Upper lobe of left lung (tissue), 6 donors: ENCODE measurements around the gene HIF1AN. TPM values are rescaled to one million over a fixed set of nuclear protein-coding genes. Genes with fewer than 3 reads are reported as not detected.
A peak's percentile ranks its signal among the peaks of the same experiment; 100 is the strongest.
"Not testable (repeated sequence)": the region's sequence is repeated elsewhere in the genome, so short reads cannot be mapped to it uniquely, and the experiment has no call there.

Source experiments
- ATAC-seq, 2 donors: fragments of 200-7000 bp; cut with Tn5 transposase; one replicate each; pipeline ENCODE4 v1.9.1; 2022; ENCODE audit warnings: mild to moderate bottlenecking in 2 of 2, moderate library complexity in 2 of 2; ENCODE audit not compliant: low FRiP score in 2 of 2
- DNase-seq, 2 donors: peaks; one replicate each; pipeline ENCODE4 v3.0.0-alpha.2; 2019 to 2020
- H3K27ac ChIP-seq, 4 donors: fragments of 200-600 bp; sonication (generic); one replicate each; pipeline ENCODE4 v1.5.1; 2016 to 2019
- H3K27me3 ChIP-seq, 4 donors: fragments of 200-600 bp; sonication (generic); one replicate each; pipeline ENCODE4 v1.5.1; 2017 to 2019
- H3K36me3 ChIP-seq, 4 donors: fragments of 200-600 bp; sonication (generic); one replicate each; pipeline ENCODE4 v1.5.1; 2016 to 2019
- H3K4me1 ChIP-seq, 4 donors: fragments of 200-600 bp; sonication (generic); one replicate each; pipeline ENCODE4 v1.5.1; 2018 to 2019
- H3K4me3 ChIP-seq, 4 donors: fragments of 200-600 bp; sonication (generic); one replicate each; pipeline ENCODE4 v1.5.1; 2017 to 2019; ENCODE audit warnings: mild to moderate bottlenecking in 2 of 4, moderate library complexity in 1 of 4
- H3K9me3 ChIP-seq, 4 donors: fragments of 200-600 bp; sonication (generic); one replicate each; pipeline ENCODE4 v1.5.1; 2018 to 2019
- CTCF ChIP-seq, 6 experiments: fragments of 450-650 bp in 4 of 6; fragments of 200-600 bp in 2 of 6; sonication (generic) in 2 of 6; IDR thresholded peaks; one replicate each; pipeline ENCODE4 v1.5.1; 2016 to 2019; ENCODE audit warnings: antibody characterized with exemption in 6 of 6
- EP300 ChIP-seq, 4 donors: sonication (generic); formaldehyde crosslinking; IDR thresholded peaks; one replicate each; pipeline ENCODE4 v1.5.1; 2017; ENCODE audit warnings: antibody characterized with exemption in 4 of 4, control low read depth in 2 of 4
- POLR2A ChIP-seq, 4 donors: fragments of 450-650 bp; IDR thresholded peaks; one replicate each; pipeline ENCODE4 v1.5.1; 2016 to 2017; ENCODE audit warnings: antibody characterized with exemption in 4 of 4, mild to moderate bottlenecking in 2 of 4
- POLR2AphosphoS5 ChIP-seq, 2 donors: sonication (generic); formaldehyde crosslinking; IDR thresholded peaks; one replicate each; pipeline ENCODE4 v1.5.1; 2017; ENCODE audit warnings: antibody characterized with exemption in 2 of 2
- WGBS, 2 donors: methylation state at CpG; one replicate each; pipeline ENCODE4 v1.1.5; 2017 to 2018; 5-methylcytosine and 5-hydroxymethylcytosine counted together
- total RNA-seq, 6 donors: library from RNA; depleted of rRNA in 4 of 6; stranded (reverse); fragments of >200 nt in 4 of 6; gene quantifications; one replicate each; pipeline versions ENCODE4 v1.1.0 to v1.2.1, GENCODE V29; 2016 to 2021
- donor health status: DM: no; HTN: no; CAD: no; lungs with moderate emphysema.
- donor health status: DM: no; HTN: yes; CAD: no; lungs with severe emphysema.

The HIF1AN gene
- total RNA-seq, 6 donors from 2014 or later, result 7.2 to 34.6 (median 18.4) TPM

DNA sequence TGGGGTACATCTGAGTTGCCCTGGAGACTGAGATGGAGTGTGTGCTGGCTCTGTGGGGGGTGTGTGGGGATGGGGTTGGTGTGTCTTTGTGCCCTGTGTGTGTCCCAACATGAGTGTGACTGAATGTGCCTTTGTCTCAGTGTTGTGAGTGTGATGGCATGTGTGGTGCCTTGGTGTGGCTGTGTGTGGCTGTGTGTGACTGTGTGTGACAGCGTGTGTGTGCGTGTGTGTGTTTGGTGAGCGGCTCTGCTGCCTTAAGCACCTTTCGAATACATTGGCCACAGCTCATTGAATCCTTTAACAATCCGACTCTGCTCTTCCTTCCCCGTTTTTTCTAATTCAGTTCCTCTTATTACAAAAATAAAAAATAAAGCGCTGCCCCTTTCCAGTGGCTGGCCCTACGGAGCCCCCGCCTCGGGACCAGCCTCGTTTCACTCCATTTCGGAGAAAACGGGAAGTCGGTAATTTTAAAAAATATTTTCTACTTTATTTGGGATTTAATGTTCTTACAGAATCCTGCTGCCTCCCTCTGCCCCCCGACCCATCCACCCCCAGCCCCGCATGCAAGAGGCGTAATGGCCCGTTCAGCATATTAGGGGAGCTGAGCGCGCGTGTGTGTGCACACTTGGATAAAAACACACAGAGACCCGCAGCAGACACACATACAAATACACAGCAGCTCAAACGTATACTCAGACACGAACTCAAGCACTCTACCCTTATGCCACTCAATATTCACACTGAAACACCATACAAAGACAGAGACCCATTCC, 35.5 kb downstream of the HIF1AN start:
- peak in 1 of 2 donors; percentile 34 for DNase-seq
- 79 to 82% methylated on average over 24 of the region's 24 CpGs for WGBS, 2 donors
- H3K27me3 ChIP-seq, result peaks cover 0 to 19% (median 4%) of the 10 kb centered on the region in 4 donors

DNA sequence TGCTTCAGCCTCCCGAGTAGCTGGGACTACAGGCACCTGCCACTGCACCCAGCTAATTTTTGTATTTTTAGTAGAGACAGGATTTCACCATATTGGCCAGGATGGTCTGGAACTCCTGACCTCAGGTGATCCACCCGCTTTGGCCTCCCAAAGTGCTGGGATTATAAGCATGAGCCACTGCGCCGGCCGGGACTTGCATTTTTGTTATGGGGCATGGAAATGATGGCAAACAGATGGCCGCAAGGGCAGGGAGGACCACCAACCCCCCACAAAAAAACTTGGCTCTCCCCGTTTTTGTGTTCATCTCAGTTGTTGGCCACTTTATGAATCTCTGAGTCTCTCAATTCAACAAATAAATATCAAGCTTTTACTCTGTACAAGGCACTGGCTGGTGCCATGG, 39.4 kb downstream of the HIF1AN start:
- H3K27me3 ChIP-seq, DNase-seq, H3K9me3 ChIP-seq, H3K36me3 ChIP-seq, H3K4me1 ChIP-seq, H3K4me3 ChIP-seq, H3K27ac ChIP-seq, ATAC-seq: not testable (repeated sequence)
- 78 to 82% methylated on average over 7 of the region's 7 CpGs for WGBS, 2 donors

More for the DNA sequence above, 35.5 kb downstream of the HIF1AN start:
- H3K27ac ChIP-seq, result no peak overlapping the region
- no peak overlapping the region for H3K4me3 ChIP-seq
- H3K9me3 ChIP-seq, result no peaks in the 10 kb centered on the region
- ATAC-seq, result no peak
- H3K36me3 ChIP-seq, result no peaks in the 10 kb centered on the region
- TF ChIP-seq CTCF (IDR thresholded peaks at IDR 0.05) (no peak), POLR2A (IDR thresholded peaks at IDR 0.05) (no peak), EP300 (IDR thresholded peaks at IDR 0.05) (no peak), POLR2AphosphoS5 (IDR thresholded peaks at IDR 0.05) (no peak)
- H3K4me1 ChIP-seq, result no peaks in the 10 kb centered on the region

DNA sequence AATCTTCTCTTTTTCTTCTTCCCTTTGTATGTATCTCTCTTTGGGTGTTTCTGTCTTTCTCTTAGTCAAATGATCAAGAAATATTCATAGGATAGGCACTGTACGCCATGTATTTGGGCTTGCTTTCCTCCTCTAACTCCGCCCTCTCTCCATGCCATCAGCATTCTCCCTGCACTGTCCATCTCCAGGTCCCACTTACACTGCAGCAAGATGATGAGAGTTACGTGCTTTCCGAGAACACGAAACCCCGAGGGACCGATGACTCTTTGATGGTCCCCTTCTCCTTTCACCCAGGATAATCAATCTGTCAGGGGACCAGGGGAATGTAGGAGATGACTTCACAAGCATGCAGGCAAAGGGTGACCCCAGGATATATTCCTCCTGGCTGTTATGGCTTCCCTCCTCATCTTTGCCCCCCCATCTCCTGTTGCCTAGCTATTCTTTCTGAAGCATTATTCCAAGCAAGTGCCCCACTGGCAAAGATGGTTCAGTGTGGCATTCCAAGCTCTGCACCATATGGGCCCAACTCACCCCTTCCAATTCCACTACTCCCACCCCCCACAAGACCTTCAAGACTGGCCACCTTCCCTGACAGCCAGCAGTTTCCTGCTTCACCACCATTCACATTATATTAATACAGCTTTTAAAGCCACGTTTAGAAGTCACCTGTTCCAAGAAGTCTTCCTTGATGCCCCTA, 40.0 kb downstream of the HIF1AN start:
- DNase-seq, result no peak
- no peaks in the 10 kb centered on the region for H3K9me3 ChIP-seq
- H3K27me3 ChIP-seq, result no peaks in the 10 kb centered on the region
- no peaks in the 10 kb centered on the region for H3K4me1 ChIP-seq
- no peak for TF ChIP-seq EP300 (IDR thresholded peaks at IDR 0.05)
- no peak for TF ChIP-seq CTCF (IDR thresholded peaks at IDR 0.05)
- no peak for TF ChIP-seq POLR2A (IDR thresholded peaks at IDR 0.05)
- TF ChIP-seq POLR2AphosphoS5 (IDR thresholded peaks at IDR 0.05), result no peak
- no peak overlapping the region for H3K4me3 ChIP-seq
- H3K27ac ChIP-seq, result no peak overlapping the region
- 75 to 81% methylated on average over 8 of the region's 8 CpGs for WGBS, 2 donors
- no peaks in the 10 kb centered on the region for H3K36me3 ChIP-seq
- ATAC-seq, result no peak

DNA sequence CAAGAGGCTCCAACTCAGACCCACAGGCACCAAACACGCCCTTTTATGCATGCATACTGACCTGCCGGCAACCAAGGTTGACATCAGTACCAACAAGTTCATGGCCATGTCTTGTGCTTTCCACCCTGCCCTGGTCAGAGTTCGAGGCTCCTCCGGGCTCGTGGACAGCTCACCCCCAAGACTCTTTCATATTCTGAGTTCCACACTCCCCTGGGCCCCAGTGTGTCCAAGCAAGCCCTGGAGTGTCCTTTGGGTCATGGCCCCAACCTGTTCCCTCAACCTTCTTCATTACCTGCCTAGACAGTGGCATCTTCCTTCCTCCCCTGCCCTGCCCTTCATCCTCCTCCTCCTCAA, 40.5 kb downstream of the HIF1AN start:
- Histone ChIP-seq H3K27ac (no peak overlapping the region), H3K36me3 (no peaks in the 10 kb centered on the region), H3K9me3 (no peaks in the 10 kb centered on the region), H3K4me3 (no peak overlapping the region), H3K4me1 (no peaks in the 10 kb centered on the region), H3K27me3 (no peaks in the 10 kb centered on the region)
- DNase-seq (no peak), ATAC-seq (no peak)
- 76 to 78% methylated on average over 5 of the region's 5 CpGs for WGBS, 2 donors
- no peak for TF ChIP-seq CTCF (IDR thresholded peaks at IDR 0.05)
- TF ChIP-seq EP300 (IDR thresholded peaks at IDR 0.05), result no peak
- no peak for TF ChIP-seq POLR2A (IDR thresholded peaks at IDR 0.05)
- TF ChIP-seq POLR2AphosphoS5 (IDR thresholded peaks at IDR 0.05), result no peak

GRCh38 chr10:100579261-100580090, 43.7 kb downstream of the HIF1AN start:
- no peak for DNase-seq
- Histone ChIP-seq H3K27me3 (no peaks in the 10 kb centered on the region), H3K9me3 (no peaks in the 10 kb centered on the region), H3K36me3 (no peaks in the 10 kb centered on the region), H3K4me1 (no peaks in the 10 kb centered on the region), H3K4me3 (no peak overlapping the region), H3K27ac (no peak overlapping the region)
- whole genome bisulfite sequencing, 2 donors, result 71 to 78% methylated on average over 9 of the region's 9 CpGs
- TF ChIP-seq POLR2A (IDR thresholded peaks at IDR 0.05), result no peak
- no peak for TF ChIP-seq CTCF (IDR thresholded peaks at IDR 0.05)
- no peak for TF ChIP-seq EP300 (IDR thresholded peaks at IDR 0.05)
- no peak for TF ChIP-seq POLR2AphosphoS5 (IDR thresholded peaks at IDR 0.05)
- no peak for ATAC-seq
